ENCODE measurements around the gene PDE4B.
"Not testable (repeated sequence)": the region's sequence is repeated elsewhere in the genome, so short reads cannot be mapped to it uniquely, and the experiment has no call there.

Gene PDE4B

GRCh38 chr1:66069976-66070876 lies 277.5 kb downstream of the PDE4B start:
- 100% methylated on average over 1 of the region's 4 CpGs for WGBS (ENCODE audit: insufficient coverage, insufficient read length)
- DNase-seq (ENCODE audit: low read depth, low spot score) = no peak
- Histone ChIP-seq H3K9me3 (ENCODE audit: control insufficient read depth, insufficient read depth, low read length) (no peaks in the 10 kb centered on the region), H3K4me3 (ENCODE audit: low read length) (no peak overlapping the region), H3K27me3 (ENCODE audit: control insufficient read depth, insufficient read depth, low read length) (no peaks in the 10 kb centered on the region), H3K4me1 (ENCODE audit: control insufficient read depth, insufficient read depth, low read length) (no peaks in the 10 kb centered on the region), H3K27ac (ENCODE audit: low read length) (no peak overlapping the region), H3K36me3 (ENCODE audit: control insufficient read depth, insufficient read depth, low read length) (no peaks in the 10 kb centered on the region)

DNA sequence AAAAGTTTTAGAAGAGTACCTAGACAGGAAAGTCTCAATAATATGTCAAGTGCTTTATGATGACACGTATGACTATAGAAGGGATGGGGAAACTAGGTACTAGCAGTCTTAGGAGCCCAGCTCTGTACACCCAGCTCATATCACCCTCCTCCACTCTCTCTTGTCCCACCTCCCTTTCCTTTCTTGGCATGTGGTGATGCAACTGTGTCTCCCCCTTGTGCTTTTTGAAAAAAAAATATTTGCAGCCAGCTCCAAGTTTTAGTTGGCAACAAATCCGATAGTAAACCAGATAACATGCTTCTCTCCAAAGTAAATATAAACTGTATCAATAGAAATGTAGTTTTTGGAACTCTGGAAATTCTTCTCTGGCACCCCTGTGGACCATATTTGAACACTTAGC lies 280.7 kb downstream of the PDE4B start:
- Histone ChIP-seq H3K4me3 (ENCODE audit: low read length) (no peak overlapping the region), H3K27me3 (ENCODE audit: control insufficient read depth, insufficient read depth, low read length) (no peaks in the 10 kb centered on the region), H3K36me3 (ENCODE audit: control insufficient read depth, insufficient read depth, low read length) (no peaks in the 10 kb centered on the region), H3K9me3 (ENCODE audit: control insufficient read depth, insufficient read depth, low read length) (no peaks in the 10 kb centered on the region), H3K27ac (ENCODE audit: low read length) (no peak overlapping the region), H3K4me1 (ENCODE audit: control insufficient read depth, insufficient read depth, low read length) (no peaks in the 10 kb centered on the region)
- no CpG with 5 or more reads among the region's 2 CpGs for WGBS (ENCODE audit: insufficient coverage, insufficient read length)
- DNase-seq (ENCODE audit: low read depth, low spot score) = no peak

DNA sequence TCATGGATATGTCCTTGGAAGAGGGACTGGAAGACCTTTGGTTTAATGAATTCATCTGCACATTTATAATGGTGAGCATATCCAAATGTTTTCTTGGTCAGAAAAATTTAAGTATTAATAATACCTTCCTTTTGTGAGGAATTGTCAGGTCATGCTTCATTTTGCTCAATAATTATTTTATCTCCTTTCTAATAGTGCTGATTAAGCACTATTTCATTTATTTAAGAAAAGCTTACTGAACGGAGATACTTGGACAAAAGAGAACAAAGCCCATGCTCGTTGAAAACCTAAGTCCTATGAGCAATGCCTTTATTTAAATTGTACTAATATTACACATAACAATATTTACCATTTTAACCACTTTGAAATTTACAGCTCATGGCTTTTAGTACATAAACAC lies 281.5 kb downstream of the PDE4B start:
- H3K36me3 ChIP-seq (ENCODE audit: control insufficient read depth, insufficient read depth, low read length) = no peaks in the 10 kb centered on the region
- no CpG with 5 or more reads among the region's 2 CpGs for WGBS (ENCODE audit: insufficient coverage, insufficient read length)
- DNase-seq (ENCODE audit: low read depth, low spot score) = no peak
- no peaks in the 10 kb centered on the region for H3K4me1 ChIP-seq (ENCODE audit: control insufficient read depth, insufficient read depth, low read length)
- no peak overlapping the region for H3K4me3 ChIP-seq (ENCODE audit: low read length)
- H3K27ac ChIP-seq (ENCODE audit: low read length) = no peak overlapping the region
- no peaks in the 10 kb centered on the region for H3K9me3 ChIP-seq (ENCODE audit: control insufficient read depth, insufficient read depth, low read length)
- H3K27me3 ChIP-seq (ENCODE audit: control insufficient read depth, insufficient read depth, low read length) = no peaks in the 10 kb centered on the region

DNA sequence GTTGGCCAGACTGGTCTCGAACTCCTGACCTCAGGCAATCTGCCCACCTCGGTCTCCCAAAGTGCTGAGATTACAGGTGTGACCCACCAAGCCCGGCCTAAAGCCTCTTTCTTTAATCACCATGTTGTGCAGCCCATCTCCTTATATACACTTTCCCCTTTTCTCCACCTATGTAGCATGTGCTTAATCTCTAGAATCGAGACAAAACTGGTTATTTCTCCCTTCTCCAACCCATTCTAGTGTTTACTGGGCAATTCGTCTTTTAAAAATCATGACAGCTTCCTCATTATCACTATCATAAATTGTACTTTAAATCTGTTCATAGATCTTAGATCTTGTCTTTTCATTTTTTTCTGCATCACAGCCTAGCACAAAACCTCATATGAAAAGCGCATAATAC lies 285.7 kb downstream of the PDE4B start:
- H3K9me3 ChIP-seq (ENCODE audit: control insufficient read depth, insufficient read depth, low read length) = no peaks in the 10 kb centered on the region
- no peaks in the 10 kb centered on the region for H3K27me3 ChIP-seq (ENCODE audit: control insufficient read depth, insufficient read depth, low read length)
- H3K36me3 ChIP-seq (ENCODE audit: control insufficient read depth, insufficient read depth, low read length) = no peaks in the 10 kb centered on the region
- no CpG with 5 or more reads among the region's 6 CpGs for WGBS (ENCODE audit: insufficient coverage, insufficient read length)
- no peaks in the 10 kb centered on the region for H3K4me1 ChIP-seq (ENCODE audit: control insufficient read depth, insufficient read depth, low read length)
- H3K4me3 ChIP-seq (ENCODE audit: low read length) = no peak overlapping the region
- DNase-seq (ENCODE audit: low read depth, low spot score) = no peak
- no peak overlapping the region for H3K27ac ChIP-seq (ENCODE audit: low read length)

DNA sequence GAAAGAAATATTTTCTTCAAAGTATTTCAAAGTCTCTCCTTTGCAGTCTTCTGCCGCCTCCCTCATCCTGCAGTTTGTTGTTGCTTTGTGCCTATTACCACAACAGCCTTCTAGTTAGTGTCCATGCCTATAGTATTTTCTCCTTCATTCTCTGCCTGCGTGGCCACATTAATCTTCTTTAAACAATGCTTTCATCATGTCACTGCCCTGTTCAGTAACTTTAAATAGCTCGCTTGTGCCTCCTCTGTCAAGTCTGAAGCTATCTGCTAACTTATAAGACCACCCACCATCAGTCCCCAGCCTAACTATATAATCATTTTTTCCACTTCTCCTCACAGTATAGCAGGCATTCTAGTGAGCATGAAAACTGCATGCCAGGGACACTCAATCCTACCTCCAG lies 290.3 kb downstream of the PDE4B start:
- Histone ChIP-seq H3K36me3 (ENCODE audit: control insufficient read depth, insufficient read depth, low read length) (no peaks in the 10 kb centered on the region), H3K27ac (ENCODE audit: low read length) (no peak overlapping the region), H3K4me3 (ENCODE audit: low read length) (no peak overlapping the region), H3K27me3 (ENCODE audit: control insufficient read depth, insufficient read depth, low read length) (no peaks in the 10 kb centered on the region), H3K4me1 (ENCODE audit: control insufficient read depth, insufficient read depth, low read length) (no peaks in the 10 kb centered on the region), H3K9me3 (ENCODE audit: control insufficient read depth, insufficient read depth, low read length) (no peaks in the 10 kb centered on the region)
- WGBS (ENCODE audit: insufficient coverage, insufficient read length) = no CpG with 5 or more reads among the region's 3 CpGs
- DNase-seq (ENCODE audit: low read depth, low spot score) = no peak

- no peak overlapping the region for H3K4me3 ChIP-seq (ENCODE audit: low read length)
- H3K9me3 ChIP-seq (ENCODE audit: control insufficient read depth, insufficient read depth, low read length) = no peaks in the 10 kb centered on the region
- H3K4me1 ChIP-seq (ENCODE audit: control insufficient read depth, insufficient read depth, low read length) = no peaks in the 10 kb centered on the region
Observed at GRCh38 chr1:66084442-66084841, 291.7 kb downstream of the PDE4B start.

DNA sequence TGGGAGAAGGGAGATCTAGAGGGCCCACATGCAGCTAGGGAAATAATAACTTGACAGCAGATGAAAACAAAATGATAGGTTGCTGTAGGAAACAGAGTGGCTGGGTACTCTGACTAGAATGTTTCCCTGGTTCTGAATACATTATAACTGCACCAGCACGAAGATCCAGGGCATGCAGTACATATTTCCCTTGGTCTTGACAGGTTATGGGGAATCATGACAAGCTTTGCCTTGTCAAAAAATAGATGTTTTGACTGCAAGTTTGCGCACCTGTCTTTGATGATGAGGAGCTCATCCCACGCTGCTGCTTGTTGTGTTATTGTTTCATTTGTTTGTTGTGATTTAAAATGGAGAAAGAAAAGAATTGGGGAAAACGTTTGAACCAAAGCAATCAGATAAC lies 292.9 kb downstream of the PDE4B start:
- Histone ChIP-seq H3K4me3 (ENCODE audit: low read length) (no peak overlapping the region), H3K27ac (ENCODE audit: low read length) (no peak overlapping the region), H3K4me1 (ENCODE audit: control insufficient read depth, insufficient read depth, low read length) (no peaks in the 10 kb centered on the region), H3K27me3 (ENCODE audit: control insufficient read depth, insufficient read depth, low read length) (no peaks in the 10 kb centered on the region), H3K36me3 (ENCODE audit: control insufficient read depth, insufficient read depth, low read length) (no peaks in the 10 kb centered on the region), H3K9me3 (ENCODE audit: control insufficient read depth, insufficient read depth, low read length) (no peaks in the 10 kb centered on the region)
- WGBS (ENCODE audit: insufficient coverage, insufficient read length) = no CpG with 5 or more reads among the region's 4 CpGs
- DNase-seq (ENCODE audit: low read depth, low spot score) = no peak

More at GRCh38 chr1:66084442-66084841, 291.7 kb downstream of the PDE4B start:
- Histone ChIP-seq H3K36me3 (ENCODE audit: control insufficient read depth, insufficient read depth, low read length) (no peaks in the 10 kb centered on the region), H3K27ac (ENCODE audit: low read length) (no peak overlapping the region), H3K27me3 (ENCODE audit: control insufficient read depth, insufficient read depth, low read length) (no peaks in the 10 kb centered on the region)
- DNase-seq (ENCODE audit: low read depth, low spot score) = peak; percentile 1

GRCh38 chr1:66088787-66089186 lies 296.1 kb downstream of the PDE4B start:
- Histone ChIP-seq H3K36me3 (ENCODE audit: control insufficient read depth, insufficient read depth, low read length) (no peaks in the 10 kb centered on the region), H3K4me3 (ENCODE audit: low read length) (no peak overlapping the region), H3K27me3 (ENCODE audit: control insufficient read depth, insufficient read depth, low read length) (no peaks in the 10 kb centered on the region), H3K27ac (ENCODE audit: low read length) (no peak overlapping the region), H3K9me3 (ENCODE audit: control insufficient read depth, insufficient read depth, low read length) (no peaks in the 10 kb centered on the region), H3K4me1 (ENCODE audit: control insufficient read depth, insufficient read depth, low read length) (no peaks in the 10 kb centered on the region)
- DNase-seq (ENCODE audit: low read depth, low spot score) = no peak
- WGBS (ENCODE audit: insufficient coverage, insufficient read length) = no CpG with 5 or more reads among the region's 3 CpGs

GRCh38 chr1:66090859-66091457 lies 298.3 kb downstream of the PDE4B start:
- Histone ChIP-seq H3K4me1 (ENCODE audit: control insufficient read depth, insufficient read depth, low read length) (no peaks in the 10 kb centered on the region), H3K27ac (ENCODE audit: low read length) (no peak overlapping the region), H3K36me3 (ENCODE audit: control insufficient read depth, insufficient read depth, low read length) (no peaks in the 10 kb centered on the region), H3K9me3 (ENCODE audit: control insufficient read depth, insufficient read depth, low read length) (no peaks in the 10 kb centered on the region), H3K27me3 (ENCODE audit: control insufficient read depth, insufficient read depth, low read length) (no peaks in the 10 kb centered on the region), H3K4me3 (ENCODE audit: low read length) (no peak overlapping the region)
- no CpG with 5 or more reads among the region's 7 CpGs for WGBS (ENCODE audit: insufficient coverage, insufficient read length)
- no peak for DNase-seq (ENCODE audit: low read depth, low spot score)

GRCh38 chr1:66095190-66095589 lies 302.5 kb downstream of the PDE4B start:
- Histone ChIP-seq H3K4me1 (ENCODE audit: control insufficient read depth, insufficient read depth, low read length) (no peaks in the 10 kb centered on the region), H3K27me3 (ENCODE audit: control insufficient read depth, insufficient read depth, low read length) (no peaks in the 10 kb centered on the region), H3K27ac (ENCODE audit: low read length) (no peak overlapping the region), H3K36me3 (ENCODE audit: control insufficient read depth, insufficient read depth, low read length) (no peaks in the 10 kb centered on the region), H3K4me3 (ENCODE audit: low read length) (no peak overlapping the region), H3K9me3 (ENCODE audit: control insufficient read depth, insufficient read depth, low read length) (no peaks in the 10 kb centered on the region)
- DNase-seq (ENCODE audit: low read depth, low spot score) = no peak
- WGBS (ENCODE audit: insufficient coverage, insufficient read length) = no CpG with 5 or more reads among the region's 1 CpG

- H3K27ac ChIP-seq (ENCODE audit: low read length); H3K4me1 ChIP-seq (ENCODE audit: control insufficient read depth, insufficient read depth, low read length); H3K36me3 ChIP-seq (ENCODE audit: control insufficient read depth, insufficient read depth, low read length); H3K4me3 ChIP-seq (ENCODE audit: low read length); DNase-seq (ENCODE audit: low read depth, low spot score); H3K9me3 ChIP-seq (ENCODE audit: control insufficient read depth, insufficient read depth, low read length); H3K27me3 ChIP-seq (ENCODE audit: control insufficient read depth, insufficient read depth, low read length): not testable (repeated sequence)
- no CpG with 5 or more reads among the region's 4 CpGs for WGBS (ENCODE audit: insufficient coverage, insufficient read length)
Observed at GRCh38 chr1:66100959-66101358, 308.3 kb downstream of the PDE4B start.
